ENCODE results near the gene ABCC6. TPM values are rescaled to one million over a fixed set of nuclear protein-coding genes. Genes with fewer than 3 reads are reported as not detected.

The ABCC6 gene
- total and polyA plus RNA-seq, 2 of the 4 experiments (the other 2 are of a cell fraction) = 0.36 to 1.3 TPM

DNA sequence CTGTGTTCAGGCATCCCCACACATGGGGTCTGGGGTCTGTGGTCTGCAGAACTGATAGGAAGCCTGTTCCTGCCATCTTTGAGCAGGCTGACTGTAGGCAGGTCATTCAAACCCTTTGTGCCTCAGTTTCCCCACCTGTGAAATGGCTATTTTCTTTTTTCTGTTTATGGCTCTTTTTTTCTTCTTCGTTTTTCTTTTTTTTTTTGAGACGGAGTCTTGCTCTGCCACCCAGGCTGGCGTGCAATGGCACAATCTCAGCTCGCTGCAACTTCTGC, 72.5 kb downstream of the ABCC6 start:
- dilution Hi-C loops (cut with HindIII; ENCODE audit: low sequenced_read_pairs, unreplicated experiment) = no loop called here
- no peak for ATAC-seq (ENCODE audit: low read depth)
- no peak for TF ChIP-seq FOS (IDR thresholded peaks at IDR 0.05; ENCODE audit: low read depth, low read length)
- TF ChIP-seq CHD1 (IDR thresholded peaks at IDR 0.05; ENCODE audit: low read depth, low read length) = no peak
- no peak for TF ChIP-seq NFE2L2 (IDR thresholded peaks at IDR 0.05; ENCODE audit: low read depth, low read length)
- TF ChIP-seq, protein P1, sequence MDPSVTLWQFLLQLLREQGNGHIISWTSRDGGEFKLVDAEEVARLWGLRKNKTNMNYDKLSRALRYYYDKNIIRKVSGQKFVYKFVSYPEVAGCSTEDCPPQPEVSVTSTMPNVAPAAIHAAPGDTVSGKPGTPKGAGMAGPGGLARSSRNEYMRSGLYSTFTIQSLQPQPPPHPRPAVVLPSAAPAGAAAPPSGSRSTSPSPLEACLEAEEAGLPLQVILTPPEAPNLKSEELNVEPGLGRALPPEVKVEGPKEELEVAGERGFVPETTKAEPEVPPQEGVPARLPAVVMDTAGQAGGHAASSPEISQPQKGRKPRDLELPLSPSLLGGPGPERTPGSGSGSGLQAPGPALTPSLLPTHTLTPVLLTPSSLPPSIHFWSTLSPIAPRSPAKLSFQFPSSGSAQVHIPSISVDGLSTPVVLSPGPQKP (IDR thresholded peaks at IDR 0.05; ENCODE audit: borderline replicate concordance, low read depth, low read length) = no peak
- no peak for TF ChIP-seq MAZ (IDR thresholded peaks at IDR 0.05; ENCODE audit: borderline replicate concordance, low read depth, low read length)
- TF ChIP-seq, protein P2, sequence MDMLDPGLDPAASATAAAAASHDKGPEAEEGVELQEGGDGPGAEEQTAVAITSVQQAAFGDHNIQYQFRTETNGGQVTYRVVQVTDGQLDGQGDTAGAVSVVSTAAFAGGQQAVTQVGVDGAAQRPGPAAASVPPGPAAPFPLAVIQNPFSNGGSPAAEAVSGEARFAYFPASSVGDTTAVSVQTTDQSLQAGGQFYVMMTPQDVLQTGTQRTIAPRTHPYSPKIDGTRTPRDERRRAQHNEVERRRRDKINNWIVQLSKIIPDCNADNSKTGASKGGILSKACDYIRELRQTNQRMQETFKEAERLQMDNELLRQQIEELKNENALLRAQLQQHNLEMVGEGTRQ (IDR thresholded peaks at IDR 0.05; ENCODE audit: low read depth, low read length) = no peak
- no peak for TF ChIP-seq CEBPB (IDR thresholded peaks at IDR 0.05; ENCODE audit: low read depth, low read length)
- no peak for TF ChIP-seq BHLHE40 (IDR thresholded peaks at IDR 0.05; ENCODE audit: low read depth, low read length)
- TF ChIP-seq MAFK (IDR thresholded peaks at IDR 0.05; ENCODE audit: low read depth, low read length) = no peak
- TF ChIP-seq RCOR1 (IDR thresholded peaks at IDR 0.05; ENCODE audit: insufficient replicate concordance, low read length) = no peak
- Histone ChIP-seq H2AK5ac (ENCODE audit: low read depth, low read length) (no peak overlapping the region), H3K4ac (ENCODE audit: low read depth, low read length) (no peak overlapping the region), H3K27ac (ENCODE audit: insufficient read depth, low read length) (no peak overlapping the region), H3K4me2 (ENCODE audit: low read depth, low read length) (no peak overlapping the region; the same call in 1 of the 2 replicates), H3K9me1 (ENCODE audit: insufficient read depth, low read length) (peaks cover 13% of the 10 kb centered on the region; the same call in 1 of the 2 replicates), H4K5ac (ENCODE audit: low read depth, low read length) (no peak overlapping the region), H3K18ac (ENCODE audit: low read depth, low read length) (no peak overlapping the region), H2AK9ac (replicated peaks; ENCODE audit: low read depth, low read length, poor library complexity) (no peak overlapping the region), H3K79me1 (ENCODE audit: low read depth in 1 of 2, low read length in 2 of 2) (peaks cover 5 to 31% of the 10 kb centered on the region in 2 experiments; a peak in 2 of 4 replicates), H2BK5ac (ENCODE audit: low read depth, low read length, poor library complexity, severe bottlenecking) (no peak overlapping the region), H4K20me1 (ENCODE audit: insufficient read depth, low read length) (peaks cover 49% of the 10 kb centered on the region), H3K4me3 (ENCODE audit: insufficient read depth, low read depth, low read length) (no peak overlapping the region), H3K9ac (ENCODE audit: low read depth, low read length) (no peak overlapping the region), H3K4me1 (ENCODE audit: control insufficient read depth, insufficient read depth, low read length) (peaks cover 11% of the 10 kb centered on the region), H2BK15ac (ENCODE audit: low read depth, low read length) (no peak overlapping the region), H2BK20ac (ENCODE audit: low read depth, low read length) (no peak overlapping the region), H3K27me3 (ENCODE audit: control insufficient read depth, insufficient read depth, low read length) (no peaks in the 10 kb centered on the region), H3K14ac (replicated peaks; ENCODE audit: low read depth, low read length) (no peak overlapping the region), H2AFZ (replicated peaks; ENCODE audit: low read length, poor library complexity) (no peak overlapping the region), H3K9me3 (ENCODE audit: control insufficient read depth, insufficient read depth, low read length) (no peaks in the 10 kb centered on the region), H4K91ac (ENCODE audit: insufficient read depth, low read depth, low read length) (no peak overlapping the region), H2BK120ac (ENCODE audit: low read depth, low read length) (no peak overlapping the region), H3K56ac (ENCODE audit: extremely low read depth, insufficient read depth, low read length) (no peak overlapping the region), H4K8ac (ENCODE audit: low read depth in 2 of 2, low read length in 2 of 2) (no peak overlapping the region), H3K23ac (ENCODE audit: low read depth, low read length) (no peak overlapping the region), H3K36me3 (ENCODE audit: control insufficient read depth, insufficient read depth, low read length) (peaks cover 22% of the 10 kb centered on the region)
- BruUV-seq (replicated peaks) = no TSS peak
- DNase-seq = no peak
- intact Hi-C loops (cut with micrococcal nuclease) = no loop called here
- in situ Hi-C loops (cut with MboI; ENCODE audit: low sequenced_read_pairs) = no loop called here
- CTCF ChIA-PET = no interaction called here
- no CpG with 5 or more reads among the region's 4 CpGs for WGBS, 2 experiments (ENCODE audit: extremely low coverage in 2 of 2, insufficient read length in 1 of 2)
- POLR2A ChIA-PET (ENCODE audit: unreplicated experiment) = no interaction called here

Data from IMR-90 (cell line).